ENCODE data around the gene TMPRSS2. TPM values are rescaled to one million over a fixed set of nuclear protein-coding genes. Genes with fewer than 3 reads are reported as not detected.

The TMPRSS2 gene
- polyA plus RNA-seq (2012; ENCODE audit: insufficient read depth, insufficient read length) = not detected

DNA sequence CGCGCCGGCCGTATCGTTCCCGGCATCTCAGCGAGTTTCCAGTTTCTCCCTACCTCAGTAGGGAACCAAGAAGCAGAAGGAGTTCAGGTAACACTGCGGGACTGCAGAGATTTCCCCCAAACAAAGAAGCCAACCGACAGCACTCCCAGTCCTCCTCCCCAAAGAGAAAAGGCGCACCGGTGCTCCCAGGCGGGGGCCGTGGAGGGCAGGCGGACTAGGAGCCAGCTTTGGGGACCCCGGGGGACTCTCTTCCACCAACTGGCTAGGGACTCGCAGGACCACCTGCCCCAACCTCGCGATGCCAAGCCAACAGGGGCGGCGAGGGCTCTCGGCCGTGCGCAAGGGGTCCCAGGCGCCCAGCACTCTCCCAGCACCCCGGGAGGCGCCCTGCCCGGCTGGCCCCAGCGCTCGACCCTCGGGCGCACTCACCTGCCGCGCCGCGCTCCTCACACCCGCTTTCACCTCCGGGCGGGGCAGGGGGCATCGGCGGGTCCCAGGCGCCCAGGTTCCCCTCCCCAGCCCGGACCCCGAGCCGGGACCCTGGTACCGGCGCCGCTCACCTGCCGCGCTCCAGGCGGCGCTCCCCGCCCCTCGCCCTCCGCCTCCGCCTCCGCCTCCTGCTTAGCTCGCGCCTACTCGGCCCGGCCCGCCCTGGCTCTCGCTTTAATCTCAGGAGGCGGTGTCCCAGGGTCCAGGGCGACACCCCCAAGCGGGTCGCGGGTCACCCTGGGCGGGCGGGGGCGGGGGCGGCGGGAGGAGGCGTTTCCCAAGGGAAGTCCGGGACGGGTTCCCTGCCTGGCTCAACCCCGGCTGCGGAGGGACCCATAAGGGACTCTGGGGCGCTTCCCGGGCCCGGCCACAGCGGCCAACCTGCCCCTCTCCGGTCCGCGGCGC lies at the start of gene TMPRSS2:
Gene TMPRSS2, minus strand, starts transcription at position 638 of the 894 bp plus-strand sequence. CDS start 10,025 bp downstream, outside the sequence.
- H3K4me3 ChIP-seq (ENCODE audit: low read length) = no peak within 1 kb of the TSS
- no peak for DNase-seq (ENCODE audit: low read depth, low spot score)

GRCh38 chr21:41555057-41555456 lies 47.1 kb upstream of the TMPRSS2 start:
- no peak for DNase-seq (ENCODE audit: low read depth, low spot score)
- H3K4me3 ChIP-seq (ENCODE audit: low read length) = no peak overlapping the region

DNA sequence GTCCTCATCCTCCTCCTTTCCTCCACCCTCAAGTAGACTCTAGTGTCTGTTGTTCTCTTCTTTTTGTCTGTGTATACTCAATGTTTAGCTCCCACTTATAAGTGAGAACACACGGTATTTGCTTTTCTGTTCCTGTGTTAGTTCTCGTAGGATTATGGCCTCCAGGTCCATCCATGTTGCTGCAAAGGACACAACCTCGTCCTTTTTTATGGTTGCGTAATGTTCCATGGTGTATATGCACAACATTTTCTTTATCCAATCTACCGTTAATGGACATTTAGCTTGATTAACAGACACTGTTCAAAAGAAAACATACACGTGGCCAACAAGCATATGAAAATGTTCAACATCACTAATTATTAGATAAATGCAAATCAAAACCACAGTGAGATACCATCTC lies 44.3 kb upstream of the TMPRSS2 start:
- no peak for DNase-seq (ENCODE audit: low read depth, low spot score)

DNA sequence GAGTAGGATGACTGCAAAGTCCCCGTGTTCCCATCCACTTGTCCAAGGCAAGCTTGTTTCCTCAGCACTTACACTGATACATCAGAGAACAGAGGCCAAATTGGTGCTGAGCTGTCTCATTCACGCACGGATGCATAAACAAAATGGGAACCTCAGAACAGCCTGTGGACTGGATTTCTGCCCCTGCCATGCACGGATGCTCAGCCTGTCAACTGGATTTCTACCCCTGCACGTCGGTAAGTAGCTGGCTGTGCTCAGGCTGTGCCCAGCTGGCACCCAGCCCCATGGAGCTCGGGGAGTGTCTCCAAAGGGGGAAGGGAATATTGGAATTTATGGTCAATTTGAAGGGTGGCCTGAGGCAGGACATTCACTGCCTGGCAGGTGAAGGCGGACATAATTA lies 40.8 kb upstream of the TMPRSS2 start:
- H3K4me3 ChIP-seq (ENCODE audit: low read length) = no peak overlapping the region
- DNase-seq (ENCODE audit: low read depth, low spot score) = no peak

More for the DNA sequence above, 44.3 kb upstream of the TMPRSS2 start:
- no peak overlapping the region for H3K4me3 ChIP-seq (ENCODE audit: low read length)

GRCh38 chr21:41547111-41547510 lies 39.2 kb upstream of the TMPRSS2 start:
- H3K4me3 ChIP-seq (ENCODE audit: low read length) = no peak overlapping the region
- DNase-seq (ENCODE audit: low read depth, low spot score) = no peak

DNA sequence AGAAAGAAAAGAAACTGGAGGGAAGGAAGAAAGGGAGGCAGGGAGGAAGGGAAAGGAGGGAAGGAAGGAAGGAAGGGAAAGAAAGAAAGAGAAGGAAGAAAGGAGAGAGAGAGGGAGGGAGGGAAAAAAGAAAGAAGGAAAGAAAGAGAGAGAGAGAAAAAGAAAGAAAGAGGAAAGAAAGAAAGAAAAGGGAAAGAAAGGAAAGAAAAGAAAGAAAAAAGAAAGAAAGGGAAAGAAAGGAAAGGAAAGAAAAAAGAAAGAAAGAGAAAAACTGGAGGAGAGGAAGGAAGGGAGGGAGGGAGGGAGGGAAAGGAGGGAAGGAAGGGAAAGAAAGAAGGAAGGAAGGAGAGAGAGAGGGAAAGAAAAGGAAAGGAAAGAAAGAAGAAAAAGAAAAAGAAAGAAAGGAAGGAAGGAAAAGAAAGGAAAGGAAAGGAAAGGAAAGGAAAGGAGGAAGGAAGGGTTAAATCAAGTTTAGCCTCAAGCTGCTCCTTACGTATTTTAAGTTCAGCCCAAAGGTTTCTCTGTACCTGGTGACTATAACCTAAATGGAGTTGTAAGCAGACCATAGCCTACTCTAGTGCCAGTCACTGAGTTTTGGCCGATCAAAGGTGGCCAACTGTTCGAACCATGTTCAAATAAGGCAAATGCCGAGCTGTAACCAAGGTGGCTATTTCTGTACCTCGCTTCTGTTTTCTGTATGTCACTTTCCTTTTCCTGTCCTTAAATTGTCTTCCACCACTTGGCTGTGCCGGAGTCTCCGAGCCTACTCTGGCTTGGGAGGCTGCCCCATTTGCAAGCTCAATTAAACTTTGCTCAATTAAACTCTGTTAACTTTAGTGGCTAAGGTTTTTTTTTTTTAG lies 37.8 kb upstream of the TMPRSS2 start:
- no peak overlapping the region for H3K4me3 ChIP-seq (ENCODE audit: low read length)
- no peak for DNase-seq (ENCODE audit: low read depth, low spot score)

DNA sequence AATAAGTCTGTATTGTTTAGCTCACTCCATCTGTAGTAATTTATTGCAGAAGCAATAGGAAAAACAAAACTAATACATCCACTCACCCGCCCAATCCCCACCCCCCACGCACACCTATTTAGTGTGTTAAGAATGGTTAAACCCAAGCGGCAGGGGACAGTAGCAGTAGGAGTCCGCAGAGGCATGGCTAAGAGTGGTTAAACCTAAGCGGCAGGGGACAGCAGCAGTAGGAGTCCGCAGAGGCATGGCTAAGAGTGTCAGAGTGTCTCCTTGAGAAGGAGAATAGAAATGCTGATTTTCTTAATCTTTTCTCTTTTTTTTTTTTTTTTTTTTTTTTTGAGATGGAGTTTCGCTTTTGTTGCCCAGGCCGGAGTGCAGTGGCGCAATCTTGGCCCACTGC lies 34.8 kb upstream of the TMPRSS2 start:
- H3K4me3 ChIP-seq (ENCODE audit: low read length) = no peak overlapping the region
- no peak for DNase-seq (ENCODE audit: low read depth, low spot score)

GRCh38 chr21:41537356-41537755 lies 29.4 kb upstream of the TMPRSS2 start:
- no peak overlapping the region for H3K4me3 ChIP-seq (ENCODE audit: low read length)
- DNase-seq (ENCODE audit: low read depth, low spot score) = no peak

GRCh38 chr21:41536827-41537103 lies 28.8 kb upstream of the TMPRSS2 start:
- no peak overlapping the region for H3K4me3 ChIP-seq (ENCODE audit: low read length)
- no peak for DNase-seq (ENCODE audit: low read depth, low spot score)

GRCh38 chr21:41536076-41536826 lies 28.3 kb upstream of the TMPRSS2 start:
- no peak for DNase-seq (ENCODE audit: low read depth, low spot score)
- no peak overlapping the region for H3K4me3 ChIP-seq (ENCODE audit: low read length)

- DNase-seq (ENCODE audit: low read depth, low spot score) = no peak
- no peak overlapping the region for H3K4me3 ChIP-seq (ENCODE audit: low read length)
Measured at GRCh38 chr21:41530366-41530765, 22.4 kb upstream of the TMPRSS2 start.

DNA sequence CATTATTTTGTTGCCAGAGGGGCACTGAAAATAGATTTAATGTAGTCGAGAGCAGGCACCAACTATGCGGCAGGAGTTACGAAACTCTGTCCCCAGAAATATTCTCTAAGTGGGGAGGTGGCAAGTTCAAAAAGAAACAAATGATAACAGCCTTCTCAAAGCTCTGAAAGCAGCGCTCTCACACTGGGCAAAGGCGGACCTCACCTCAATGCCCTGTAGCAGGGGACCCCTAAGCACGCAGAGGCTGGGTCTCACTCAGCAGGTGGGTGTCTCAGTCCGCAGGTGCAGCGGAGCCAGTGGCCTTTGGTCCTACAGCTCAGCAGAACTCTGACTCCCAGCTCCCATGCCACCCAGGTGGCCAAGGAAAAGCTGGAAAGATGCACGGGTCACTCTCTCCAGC lies 21.8 kb upstream of the TMPRSS2 start:
- H3K4me3 ChIP-seq (ENCODE audit: low read length) = no peak overlapping the region
- no peak for DNase-seq (ENCODE audit: low read depth, low spot score)

DNA sequence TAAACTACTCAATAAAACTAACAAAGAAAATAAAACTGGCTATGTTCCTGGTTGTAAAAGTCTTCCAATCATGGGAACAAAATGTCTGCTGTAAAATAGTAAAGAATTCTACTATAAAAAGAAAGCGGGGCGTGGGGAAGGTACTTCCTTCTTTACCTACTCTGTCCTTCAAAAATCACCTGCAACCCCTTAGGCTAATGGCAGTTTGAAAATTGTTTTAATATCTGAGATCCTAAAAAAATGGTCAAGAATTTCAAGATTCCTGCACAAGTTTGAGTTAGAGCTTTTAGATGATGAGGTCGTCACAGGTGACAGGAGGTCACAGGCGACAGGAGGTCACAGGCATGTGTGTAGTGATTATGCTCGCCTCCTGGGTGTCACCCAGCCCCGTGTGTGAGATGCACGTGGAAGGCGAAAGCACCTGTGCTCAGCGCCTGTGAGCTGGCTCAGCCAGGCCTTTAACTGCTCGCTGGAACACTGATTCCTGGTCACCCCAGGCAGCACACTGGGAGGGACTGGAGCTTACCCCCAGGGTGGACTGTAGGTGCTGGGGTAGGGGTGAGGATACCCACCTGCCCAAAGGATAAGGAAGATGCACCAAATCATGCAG lies 18.6 kb upstream of the TMPRSS2 start:
- H3K4me3 ChIP-seq (ENCODE audit: low read length) = no peak overlapping the region
- no peak for DNase-seq (ENCODE audit: low read depth, low spot score)

DNA sequence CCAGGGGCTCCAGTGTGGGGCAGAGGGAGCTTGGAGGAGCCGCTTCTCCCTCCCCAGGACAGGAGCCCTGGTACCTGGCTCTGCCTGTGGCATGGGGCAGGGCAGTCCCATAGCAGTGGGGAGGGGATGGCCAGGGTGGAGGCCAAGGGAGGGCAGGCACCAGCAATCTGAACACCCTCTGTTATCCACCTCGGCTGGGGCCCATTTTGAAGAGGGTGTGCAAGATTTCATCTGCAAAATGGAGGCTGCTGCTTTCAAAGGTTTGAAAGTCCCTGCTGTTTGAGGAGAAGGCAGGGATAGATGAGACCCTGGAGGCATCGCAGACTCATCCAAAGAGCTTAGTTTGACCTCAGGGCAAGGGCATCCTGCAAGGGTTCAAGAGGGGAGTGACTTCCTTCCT lies 15.2 kb upstream of the TMPRSS2 start:
- DNase-seq (ENCODE audit: low read depth, low spot score) = no peak
- no peak overlapping the region for H3K4me3 ChIP-seq (ENCODE audit: low read length)

DNA sequence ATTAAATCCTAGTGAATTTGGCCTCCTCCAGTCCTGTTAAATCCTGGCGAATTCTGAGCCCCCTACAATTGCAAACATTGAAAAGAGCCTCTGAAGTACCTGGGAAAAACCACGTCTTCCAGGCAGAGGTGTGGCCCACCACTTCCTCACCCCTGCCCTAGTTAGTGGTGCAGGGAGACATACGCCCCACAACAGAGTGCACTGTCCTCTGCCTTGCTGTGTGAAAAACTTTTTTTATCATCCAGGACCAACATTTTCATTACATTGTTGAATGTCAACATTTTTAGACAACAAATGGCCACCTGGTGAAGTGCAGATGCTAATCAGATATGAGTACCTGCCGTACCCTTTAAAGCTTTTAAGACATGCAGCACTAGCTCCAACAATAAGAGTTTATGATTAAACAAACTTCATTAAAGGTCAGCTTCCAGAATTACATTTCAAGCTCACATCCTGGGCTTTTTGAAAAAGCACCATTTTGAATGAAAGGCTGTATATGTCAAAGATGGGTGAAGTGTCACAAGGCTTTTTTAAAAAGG lies 13.6 kb upstream of the TMPRSS2 start:
- peak; percentile 2 for DNase-seq (ENCODE audit: low read depth, low spot score)

DNA sequence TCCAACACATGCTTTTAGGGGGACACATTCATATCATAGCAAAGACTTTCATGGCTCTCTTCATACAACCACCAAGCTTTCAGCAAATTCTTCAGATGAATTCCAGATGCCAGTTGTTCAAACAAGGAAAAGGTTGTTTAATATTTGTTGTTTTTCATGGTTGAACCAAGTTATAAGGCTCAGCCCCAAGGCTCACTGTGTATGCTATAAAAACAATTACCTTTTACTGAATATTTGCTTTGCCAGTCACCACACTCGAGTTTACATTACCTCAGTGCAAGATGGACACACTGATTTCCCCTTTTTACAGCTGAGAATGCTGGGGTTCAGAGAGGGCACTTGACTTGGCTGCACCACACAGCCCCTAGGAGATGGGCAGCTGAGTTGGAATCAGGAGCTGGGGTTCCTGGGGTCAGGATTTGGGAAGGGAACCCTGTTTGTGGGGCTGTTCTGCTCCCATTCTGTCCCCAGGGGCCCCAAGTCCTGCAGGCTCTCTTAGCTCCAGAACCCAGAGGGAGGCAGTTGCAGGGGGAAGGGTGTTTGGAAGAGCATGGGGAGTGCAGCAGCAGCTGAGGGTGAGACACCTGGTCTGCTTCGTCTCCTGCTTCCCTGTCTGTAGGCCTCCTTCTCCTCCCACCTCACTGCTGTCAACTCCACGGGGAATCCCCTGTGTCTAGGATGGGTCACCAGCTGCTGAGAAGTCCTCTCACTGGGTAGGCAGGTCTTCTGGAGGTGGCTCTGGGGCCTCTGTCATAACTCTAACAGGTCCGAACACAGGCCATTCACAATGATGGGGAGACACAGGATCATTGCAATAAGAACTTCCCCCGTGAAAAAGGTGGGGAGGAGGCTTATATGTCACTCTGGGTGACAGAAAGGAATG lies 12.8 kb upstream of the TMPRSS2 start:
- no peak overlapping the region for H3K4me3 ChIP-seq (ENCODE audit: low read length)
- no peak for DNase-seq (ENCODE audit: low read depth, low spot score)

More for the DNA sequence above, 13.6 kb upstream of the TMPRSS2 start:
- H3K4me3 ChIP-seq (ENCODE audit: low read length) = no peak overlapping the region

- no peak overlapping the region for H3K4me3 ChIP-seq (ENCODE audit: low read length)
- DNase-seq (ENCODE audit: low read depth, low spot score) = no peak
Measured at GRCh38 chr21:41519806-41520559, 12.0 kb upstream of the TMPRSS2 start.
